ENCODE measurements around the gene CHCHD5.
A peak's percentile ranks its signal among the peaks of the same experiment; 100 is the strongest.

The CHCHD5 gene

GRCh38 chr2:112626604-112627059, 42.2 kb downstream of the CHCHD5 start:
- DNase-seq, result peak; percentile 84

GRCh38 chr2:112627060-112628040, 42.9 kb downstream of the CHCHD5 start:
- no peak for DNase-seq

GRCh38 chr2:112629224-112629623, 44.8 kb downstream of the CHCHD5 start:
- DNase-seq, result no peak

GRCh38 chr2:112629823-112630222, 45.4 kb downstream of the CHCHD5 start:
- DNase-seq, result no peak

GRCh38 chr2:112630268-112630667, 45.9 kb downstream of the CHCHD5 start:
- no peak for DNase-seq

GRCh38 chr2:112633708-112634107, 49.3 kb downstream of the CHCHD5 start:
- DNase-seq, result no peak

GRCh38 chr2:112634153-112634873, 49.9 kb downstream of the CHCHD5 start:
- no peak for DNase-seq

- DNase-seq, result no peak
These were observed 50.4 kb downstream of the CHCHD5 start for GRCh38 chr2:112634874-112635157.

GRCh38 chr2:112636605-112637288, 52.3 kb downstream of the CHCHD5 start:
- no peak for DNase-seq

- no peak for DNase-seq
These were observed 52.9 kb downstream of the CHCHD5 start for GRCh38 chr2:112637289-112637660.

Data from DMS53 (cell line).